ENCODE data around the gene ARHGAP21.

Gene ARHGAP21

GRCh38 chr10:24554036-24554435, 169.7 kb downstream of the ARHGAP21 start:
- H3K9me3 Mint-ChIP-seq = no peaks in the 10 kb centered on the region
- CTCF ChIA-PET = interaction anchor here (0.6 kb wide), 1 partner anchor 26 kb away, joined by 3 read pairs; no protein-coding TSS in a partner anchor
- no peak overlapping the region for H3K27ac Mint-ChIP-seq
- H3K4me3 Mint-ChIP-seq = no peak overlapping the region
- peaks cover 8% of the 10 kb centered on the region for H3K27me3 Mint-ChIP-seq
- no peaks in the 10 kb centered on the region for H3K36me3 Mint-ChIP-seq
- H3K4me1 Mint-ChIP-seq = peaks cover 6% of the 10 kb centered on the region
- DNase-seq = no peak

DNA sequence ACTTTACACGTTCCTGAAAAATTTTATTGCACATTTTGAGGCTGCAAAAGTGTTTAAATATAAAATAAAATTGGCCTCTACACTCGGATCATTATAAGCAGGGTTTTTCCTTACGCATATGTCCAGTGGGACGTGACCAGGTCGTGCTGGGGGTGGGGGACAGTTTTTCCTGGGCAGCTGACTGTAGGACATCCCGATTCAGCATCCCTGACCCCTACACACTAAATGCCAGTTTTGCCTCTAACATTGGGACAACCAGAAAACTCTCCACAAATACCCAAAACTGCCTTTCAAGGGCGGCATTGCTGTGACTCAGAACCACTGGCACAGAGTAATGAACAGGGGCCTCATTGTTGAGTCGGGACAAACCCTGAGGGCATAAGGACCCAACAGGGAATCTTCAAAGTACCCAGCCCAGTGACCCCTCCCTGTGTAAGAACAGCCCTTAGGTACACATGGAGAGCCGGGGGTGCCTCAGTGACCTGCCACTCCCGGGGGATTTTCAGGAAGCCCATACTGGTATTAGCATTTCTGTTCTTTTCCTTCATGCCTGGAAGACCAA, 170.6 kb downstream of the ARHGAP21 start:
- no peak overlapping the region for H3K4me3 Mint-ChIP-seq
- no peak overlapping the region for H3K27ac Mint-ChIP-seq
- H3K36me3 Mint-ChIP-seq = no peaks in the 10 kb centered on the region
- H3K9me3 Mint-ChIP-seq = no peaks in the 10 kb centered on the region
- CTCF ChIA-PET = no interaction called here
- H3K27me3 Mint-ChIP-seq = peaks cover 8% of the 10 kb centered on the region
- peaks cover 6% of the 10 kb centered on the region for H3K4me1 Mint-ChIP-seq
- DNase-seq = no peak

- CTCF ChIA-PET = no interaction called here
- H3K27me3 Mint-ChIP-seq = peaks cover 8% of the 10 kb centered on the region
- H3K9me3 Mint-ChIP-seq = no peaks in the 10 kb centered on the region
- no peaks in the 10 kb centered on the region for H3K36me3 Mint-ChIP-seq
- H3K4me1 Mint-ChIP-seq = peaks cover 6% of the 10 kb centered on the region
- DNase-seq = peak; percentile 29
- no peak overlapping the region for H3K27ac Mint-ChIP-seq
- no peak overlapping the region for H3K4me3 Mint-ChIP-seq
These were observed 171.2 kb downstream of the ARHGAP21 start for GRCh38 chr10:24552346-24553016.

DNA sequence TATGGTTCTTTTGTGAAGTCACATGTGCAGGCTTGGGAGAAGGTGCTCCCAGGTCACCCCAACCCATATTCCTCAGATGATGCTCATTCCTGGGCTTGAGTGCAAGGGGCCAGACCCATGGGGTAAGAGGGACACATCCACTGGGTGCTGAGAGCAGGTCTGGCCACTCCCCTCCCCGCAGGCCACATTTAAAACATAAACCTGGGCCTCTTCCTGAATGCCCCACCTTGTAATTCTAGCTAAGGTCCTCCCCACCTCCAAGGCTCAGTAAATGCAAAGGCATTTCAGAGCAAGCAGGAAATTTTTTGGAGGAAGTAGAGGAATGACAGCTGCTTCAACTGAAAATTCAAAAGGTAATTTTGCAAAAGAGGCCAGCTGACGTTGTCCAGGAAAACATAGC, 172.5 kb downstream of the ARHGAP21 start:
- Mint-ChIP-seq H3K4me3 (no peak overlapping the region), H3K36me3 (no peaks in the 10 kb centered on the region), H3K27ac (no peak overlapping the region), H3K27me3 (peaks cover under 1% of the 10 kb centered on the region), H3K4me1 (no peaks in the 10 kb centered on the region), H3K9me3 (no peaks in the 10 kb centered on the region)
- DNase-seq = no peak
- CTCF ChIA-PET = interaction anchor here (1.3 kb wide), 1 partner anchor 34 kb away, joined by 4 read pairs; no protein-coding TSS in a partner anchor

DNA sequence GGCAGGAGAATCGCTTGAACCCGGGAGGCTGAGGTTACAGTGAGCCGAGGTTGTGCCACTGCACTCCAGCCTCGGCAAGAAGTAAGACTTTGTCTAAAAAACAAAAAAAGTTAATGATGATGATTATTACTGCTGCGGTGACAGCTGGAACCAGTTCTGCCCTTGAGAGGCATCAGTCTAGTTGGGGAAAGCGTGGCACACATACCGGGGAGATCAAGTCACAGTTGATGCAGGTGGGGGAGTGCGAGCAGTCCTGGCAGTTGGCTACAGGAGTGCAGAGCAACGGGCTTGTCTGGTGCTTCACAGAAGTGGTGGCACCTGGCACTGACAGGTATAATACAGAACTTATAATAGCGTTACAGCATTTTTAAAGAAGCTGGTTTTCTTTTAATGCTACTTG, 173.0 kb downstream of the ARHGAP21 start:
- Mint-ChIP-seq H3K36me3 (no peaks in the 10 kb centered on the region), H3K4me3 (no peak overlapping the region), H3K4me1 (no peaks in the 10 kb centered on the region), H3K9me3 (no peaks in the 10 kb centered on the region), H3K27me3 (peaks cover 4% of the 10 kb centered on the region), H3K27ac (no peak overlapping the region)
- DNase-seq = no peak
- CTCF ChIA-PET = interaction anchor here (1.3 kb wide), 1 partner anchor 34 kb away, joined by 4 read pairs; no protein-coding TSS in a partner anchor

DNA sequence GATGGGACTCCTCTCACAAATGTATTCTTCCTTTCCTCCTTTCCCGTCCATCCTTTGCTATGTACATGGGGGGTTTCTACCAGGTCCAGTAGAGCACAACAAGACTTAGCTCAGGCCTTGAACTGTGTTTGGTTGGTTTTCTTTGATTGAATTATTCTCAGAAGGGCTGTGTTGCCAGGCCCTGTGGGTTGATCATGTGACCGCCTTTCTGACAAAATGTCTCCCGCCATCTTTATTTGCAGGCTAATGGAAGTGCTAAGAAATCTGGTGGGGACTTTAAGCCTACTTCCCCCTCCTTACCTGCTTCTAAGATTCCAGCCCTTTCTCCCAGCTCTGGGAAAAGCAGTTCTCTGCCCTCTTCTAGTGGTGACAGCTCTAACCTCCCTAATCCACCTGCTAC, 178.1 kb downstream of the ARHGAP21 start:
- Mint-ChIP-seq H3K27ac (no peak overlapping the region), H3K9me3 (no peaks in the 10 kb centered on the region), H3K27me3 (peaks cover 4% of the 10 kb centered on the region), H3K36me3 (no peaks in the 10 kb centered on the region), H3K4me1 (no peaks in the 10 kb centered on the region), H3K4me3 (no peak overlapping the region)
- no peak for DNase-seq
- CTCF ChIA-PET = no interaction called here

DNA sequence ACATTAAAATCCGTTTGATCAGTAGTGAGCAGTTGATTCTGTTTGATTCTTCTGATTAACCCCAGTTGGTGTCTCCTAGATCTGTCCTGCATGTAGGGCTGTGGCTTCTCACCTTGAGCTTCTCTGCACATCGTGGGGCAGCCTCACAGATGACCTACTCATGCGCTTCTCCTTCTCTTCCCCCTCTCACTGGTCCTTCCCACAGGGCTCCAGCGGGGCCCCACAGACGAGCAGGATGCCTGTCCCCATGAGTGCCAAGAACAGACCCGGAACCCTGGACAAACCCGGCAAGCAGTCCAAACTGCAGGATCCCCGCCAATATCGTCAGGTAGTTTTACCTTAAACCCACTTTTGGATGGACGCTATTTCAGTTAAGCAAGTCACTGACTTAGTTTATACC, 178.9 kb downstream of the ARHGAP21 start:
- H3K9me3 Mint-ChIP-seq = no peaks in the 10 kb centered on the region
- no peak overlapping the region for H3K4me3 Mint-ChIP-seq
- no peaks in the 10 kb centered on the region for H3K36me3 Mint-ChIP-seq
- no peak overlapping the region for H3K27ac Mint-ChIP-seq
- H3K4me1 Mint-ChIP-seq = no peaks in the 10 kb centered on the region
- peaks cover 4% of the 10 kb centered on the region for H3K27me3 Mint-ChIP-seq
- CTCF ChIA-PET = interaction anchor here (0.8 to 1.0 kb wide), 2 partner anchors 25 to 26 kb away, joined by 3 read pairs; no protein-coding TSS in a partner anchor
- DNase-seq = no peak

- no peak for DNase-seq
- no peak overlapping the region for H3K4me3 Mint-ChIP-seq
- CTCF ChIA-PET = no interaction called here
- H3K4me1 Mint-ChIP-seq = no peaks in the 10 kb centered on the region
- H3K36me3 Mint-ChIP-seq = no peaks in the 10 kb centered on the region
- H3K27ac Mint-ChIP-seq = no peak overlapping the region
- no peaks in the 10 kb centered on the region for H3K9me3 Mint-ChIP-seq
- H3K27me3 Mint-ChIP-seq = peaks cover 4% of the 10 kb centered on the region
These were observed 181.1 kb downstream of the ARHGAP21 start for GRCh38 chr10:24542314-24543270.

DNA sequence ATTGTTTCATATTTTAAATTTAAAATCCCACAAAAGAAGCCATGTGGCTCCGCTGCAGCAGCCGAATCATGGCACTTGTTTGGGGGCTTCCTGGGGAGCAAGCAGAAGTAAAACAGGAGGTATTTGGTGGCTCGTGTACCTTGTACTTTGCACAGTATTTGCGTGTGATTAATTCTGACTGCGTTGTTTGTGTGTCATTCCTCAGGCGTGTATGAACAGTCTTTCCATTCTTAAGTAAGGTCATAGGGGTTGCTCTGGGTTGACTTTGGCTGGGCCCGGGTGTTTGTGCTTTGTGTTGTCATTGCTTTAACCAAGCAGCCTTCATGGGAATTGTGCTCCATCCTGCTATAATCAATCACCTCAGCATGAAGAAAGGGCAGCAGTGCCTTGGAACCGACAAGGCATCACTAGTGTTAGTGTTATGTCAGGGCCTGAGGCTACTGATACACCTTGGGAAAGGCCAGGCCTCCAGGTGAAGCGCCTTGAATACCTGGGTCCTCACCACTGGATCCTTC, 182.4 kb downstream of the ARHGAP21 start:
- no peaks in the 10 kb centered on the region for H3K36me3 Mint-ChIP-seq
- peaks cover 4% of the 10 kb centered on the region for H3K27me3 Mint-ChIP-seq
- CTCF ChIA-PET = no interaction called here
- no peak overlapping the region for H3K27ac Mint-ChIP-seq
- H3K9me3 Mint-ChIP-seq = no peaks in the 10 kb centered on the region
- no peak overlapping the region for H3K4me3 Mint-ChIP-seq
- no peaks in the 10 kb centered on the region for H3K4me1 Mint-ChIP-seq
- no peak for DNase-seq

- DNase-seq = no peak
- Mint-ChIP-seq H3K4me1 (no peaks in the 10 kb centered on the region), H3K27me3 (no peaks in the 10 kb centered on the region), H3K9me3 (no peaks in the 10 kb centered on the region), H3K4me3 (no peak overlapping the region), H3K27ac (no peak overlapping the region), H3K36me3 (no peaks in the 10 kb centered on the region)
- CTCF ChIA-PET = no interaction called here
These were observed 187.1 kb downstream of the ARHGAP21 start for GRCh38 chr10:24536636-24537035.

GRCh38 chr10:24533981-24534380, 189.7 kb downstream of the ARHGAP21 start:
- Mint-ChIP-seq H3K27me3 (no peaks in the 10 kb centered on the region), H3K36me3 (no peaks in the 10 kb centered on the region), H3K4me3 (no peak overlapping the region), H3K9me3 (no peaks in the 10 kb centered on the region), H3K27ac (no peak overlapping the region), H3K4me1 (no peaks in the 10 kb centered on the region)
- DNase-seq = no peak
- CTCF ChIA-PET = no interaction called here

Data from activated naive CD4-positive, alpha-beta T cell treated with anti-CD3 and anti-CD28 coated beads, Interleukin-2, amount 10 ng/mL, durations not matched to agents 7 days and 5 days (primary cell).